ENCODE measurements around the gene TRMT6. TPM values are rescaled to one million over a fixed set of nuclear protein-coding genes. Genes with fewer than 3 reads are reported as not detected.

TRMT6 gene
- 10 to 100 TPM in 1 of 3 donors, 1 to 10 TPM in 2; 9.2 to 13.0 (median 9.9) TPM for total RNA-seq
- 19.4 TPM for total RNA-seq (2013)

- intact Hi-C loops (cut with micrococcal nuclease) = loop anchor here (1.0 kb wide), 1 partner anchor 46 kb away; no protein-coding TSS in a partner anchor
- H3K36me3 Mint-ChIP-seq = peaks cover 13% of the 10 kb centered on the region
- peaks cover 41 to 43% of the 10 kb centered on the region in 2 donors for H3K4me1 Mint-ChIP-seq
Measured at GRCh38 chr20:5950271-5951031, at the start of gene TRMT6, which contains the start of gene MCM8. Gene TRMT6, minus strand, starts transcription at chr20:5950533. Its CDS starts 128 bp downstream, at chr20:5950405. Gene MCM8, plus strand, starts transcription at chr20:5950652. Its CDS starts 1,364 bp downstream, at chr20:5952016.

GRCh38 chr20:5999783-6000182, 49.5 kb upstream of the TRMT6 start:
- Histone ChIP-seq H3K27ac (ENCODE audit: low read length) (no peak overlapping the region), H3K36me3 (ENCODE audit: control insufficient read depth, insufficient read depth, low read length) (no peaks in the 10 kb centered on the region), H3K4me3 (ENCODE audit: low read length) (no peak overlapping the region), H3K27me3 (ENCODE audit: control insufficient read depth, insufficient read depth, low read length) (no peaks in the 10 kb centered on the region), H3K9me3 (ENCODE audit: control insufficient read depth, insufficient read depth, low read length) (no peaks in the 10 kb centered on the region), H3K4me1 (ENCODE audit: control insufficient read depth, insufficient read depth, low read length) (peaks cover 24% of the 10 kb centered on the region)
- no peaks in the 10 kb centered on the region for H3K36me3 Mint-ChIP-seq
- H3K27me3 Mint-ChIP-seq (ENCODE audit: low read depth in 2 of 2) = no peaks in the 10 kb centered on the region
- H3K4me1 Mint-ChIP-seq = peaks cover 44 to 47% of the 10 kb centered on the region in 2 donors
- no peak for ATAC-seq
- intact Hi-C loops (cut with micrococcal nuclease) = loop anchor here (5.0 kb wide), 1 partner anchor 432 kb away; no protein-coding TSS in a partner anchor
- WGBS (ENCODE audit: insufficient coverage) = 97% methylated on average over 9 of the region's 9 CpGs
- no peaks in the 10 kb centered on the region for H3K9me3 Mint-ChIP-seq
- no peak overlapping the region for H3K4me3 Mint-ChIP-seq
- no peak overlapping the region for H3K27ac Mint-ChIP-seq
- TF ChIP-seq CTCF (IDR thresholded peaks at IDR 0.05) = no peak
- no peak for DNase-seq

More at GRCh38 chr20:5950271-5951031, at the start of gene TRMT6, which contains the start of gene MCM8:
- DNase-seq = peak; percentile 95 to 97
- Histone ChIP-seq H3K27me3 (ENCODE audit: control insufficient read depth, insufficient read depth, low read length) (no peaks in the 10 kb centered on the region), H3K9me3 (ENCODE audit: control insufficient read depth, insufficient read depth, low read length) (no peaks in the 10 kb centered on the region), H3K4me3 (ENCODE audit: low read length) (peak within 1 kb of the TSS; percentile 72), H3K27ac (ENCODE audit: low read length) (peak within 1 kb of the TSS; percentile 62), H3K4me1 (ENCODE audit: control insufficient read depth, insufficient read depth, low read length) (peaks cover 24% of the 10 kb centered on the region), H3K36me3 (ENCODE audit: control insufficient read depth, insufficient read depth, low read length) (peaks cover 29% of the 10 kb centered on the region)
- no peaks in the 10 kb centered on the region for H3K27me3 Mint-ChIP-seq (ENCODE audit: low read depth in 2 of 2)
- peak; percentile 95 to 98 (median 97) for ATAC-seq
- TF ChIP-seq CTCF (IDR thresholded peaks at IDR 0.05) = no peak
- WGBS (ENCODE audit: insufficient coverage) = under 1% methylated on average over 61 of the region's 61 CpGs
- H3K27ac Mint-ChIP-seq = peak within 1 kb of the TSS; percentile 90 to 95
- no peaks in the 10 kb centered on the region for H3K9me3 Mint-ChIP-seq
- H3K4me3 Mint-ChIP-seq = peak within 1 kb of the TSS; percentile 98

GRCh38 chr20:5996765-5997164, 46.4 kb upstream of the TRMT6 start:
- no peaks in the 10 kb centered on the region for H3K9me3 Mint-ChIP-seq
- no peaks in the 10 kb centered on the region for H3K27me3 Mint-ChIP-seq (ENCODE audit: low read depth in 2 of 2)
- TF ChIP-seq CTCF (IDR thresholded peaks at IDR 0.05) = no peak
- intact Hi-C loops (cut with micrococcal nuclease) = loop anchor here (1.0 kb wide), 1 partner anchor 46 kb away; the partner anchor contains the start of genes MCM8 and TRMT6
- H3K27ac Mint-ChIP-seq = peak overlapping the region; percentile 71 to 81
- DNase-seq (peak; percentile 62 to 80), ATAC-seq (peak; percentile 97 to 99 (median 98))
- Histone ChIP-seq H3K36me3 (ENCODE audit: control insufficient read depth, insufficient read depth, low read length) (peaks cover 5% of the 10 kb centered on the region), H3K9me3 (ENCODE audit: control insufficient read depth, insufficient read depth, low read length) (no peaks in the 10 kb centered on the region), H3K4me3 (ENCODE audit: low read length) (no peak overlapping the region), H3K4me1 (ENCODE audit: control insufficient read depth, insufficient read depth, low read length) (peaks cover 27% of the 10 kb centered on the region), H3K27ac (ENCODE audit: low read length) (peak overlapping the region; percentile 54), H3K27me3 (ENCODE audit: control insufficient read depth, insufficient read depth, low read length) (no peaks in the 10 kb centered on the region)
- 13% methylated on average over 1 of the region's 1 CpG for WGBS (ENCODE audit: insufficient coverage)
- H3K36me3 Mint-ChIP-seq = no peaks in the 10 kb centered on the region
- H3K4me1 Mint-ChIP-seq = peaks cover 36 to 44% of the 10 kb centered on the region in 2 donors
- peak overlapping the region; percentile 87 for H3K4me3 Mint-ChIP-seq
